Fibroblast of villous mesenchyme (primary cell): ENCODE results near the gene RDH12. TPM values are rescaled to one million over a fixed set of nuclear protein-coding genes. Genes with fewer than 3 reads are reported as not detected.
"Not testable (repeated sequence)": the region's sequence is repeated elsewhere in the genome, so short reads cannot be mapped to it uniquely, and the experiment has no call there.

Source experiments
- DNase-seq: peaks from one replicate; pipeline ENCODE4 v3.0.0-alpha.2; 2010; ENCODE audit warnings: low read depth
- H3K4me3 ChIP-seq: 2 replicates; pipeline ENCODE4 v1.5.1; 2011; ENCODE audit warnings: low read depth, mild to moderate bottlenecking, low read length
- CTCF ChIP-seq: IDR thresholded peaks from 2 replicates; pipeline ENCODE4 v1.5.1; 2012; ENCODE audit warnings: low read depth, mild to moderate bottlenecking, low read length; ENCODE audit not compliant: insufficient read depth
- total RNA-seq: library from RNA; depleted of rRNA; stranded (reverse); fragments of >200 nt; gene quantifications from 2 replicates; pipeline ENCODE4 v1.2.3, GENCODE V29; 2012

Gene RDH12
- total RNA-seq, 1 donor, result not detected

DNA sequence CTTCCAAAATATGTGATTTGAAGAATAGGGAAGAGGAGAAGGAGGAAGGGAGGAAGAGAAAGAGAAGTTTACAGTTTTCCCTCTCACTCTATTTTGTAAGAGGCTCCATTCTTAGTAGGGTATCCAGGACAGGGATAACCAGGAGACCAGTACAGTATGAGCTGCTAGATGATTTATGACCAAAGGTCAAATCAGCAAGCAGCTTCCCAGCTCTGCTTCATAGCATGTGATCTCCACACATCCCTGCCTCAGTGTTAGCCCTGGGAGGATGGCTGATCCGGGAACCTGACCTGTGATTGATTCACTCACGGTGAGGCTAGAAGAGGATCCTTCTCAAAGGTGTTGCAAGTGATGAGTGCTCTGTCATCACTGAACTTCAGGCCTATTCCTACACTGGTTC, 16.6 kb downstream of the RDH12 start:
- no peak for TF ChIP-seq CTCF
- H3K4me3 ChIP-seq, result no peak overlapping the region
- DNase-seq, result peak; percentile 29

DNA sequence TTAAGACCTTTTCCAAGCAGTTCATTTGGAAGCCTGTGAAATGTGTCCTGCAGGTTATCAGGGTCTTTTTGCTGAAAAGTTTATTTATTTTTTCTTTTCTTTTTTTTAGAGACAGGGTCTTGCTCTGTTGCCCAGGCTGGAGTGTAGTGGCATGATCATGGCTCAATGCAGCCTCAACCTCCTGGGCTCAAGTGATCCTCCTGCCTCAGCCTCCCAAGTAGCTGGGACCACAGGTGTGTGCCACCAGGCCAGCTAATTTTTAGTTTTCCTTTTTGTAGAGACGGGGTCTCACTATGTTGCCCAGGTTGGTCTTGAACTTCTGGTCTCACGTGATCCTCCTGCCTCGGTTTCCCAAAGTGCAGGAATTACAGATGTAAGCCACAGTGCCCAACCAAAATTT, 17.7 kb downstream of the RDH12 start:
- H3K4me3 ChIP-seq, result not testable (repeated sequence)

DNA sequence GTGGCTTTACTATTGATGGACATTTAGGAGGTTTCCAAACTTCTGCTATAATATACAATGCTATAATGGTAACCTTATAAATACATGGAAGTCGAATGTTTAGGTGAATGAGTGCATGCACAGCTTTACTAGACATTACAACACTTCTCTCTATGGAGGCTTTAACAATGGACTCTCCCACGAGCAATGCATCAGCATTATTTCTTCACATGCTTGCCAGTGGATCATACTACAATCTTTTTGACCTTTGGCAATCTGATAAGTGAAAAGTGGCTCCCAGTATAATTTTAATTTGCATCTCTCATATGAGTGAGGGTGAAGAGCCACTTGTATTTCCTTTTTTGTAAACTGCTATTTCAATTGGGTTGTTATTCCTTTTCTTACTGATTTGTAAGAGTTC, 18.2 kb downstream of the RDH12 start:
- TF ChIP-seq CTCF, result no peak
- DNase-seq, result no peak
- H3K4me3 ChIP-seq, result no peak overlapping the region

More for the DNA sequence above, 17.7 kb downstream of the RDH12 start:
- not testable (repeated sequence) for DNase-seq

- H3K4me3 ChIP-seq, result no peak overlapping the region
- no peak for TF ChIP-seq CTCF
- DNase-seq, result no peak
Observed at GRCh38 chr14:67721875-67722274, 20.2 kb downstream of the RDH12 start.

DNA sequence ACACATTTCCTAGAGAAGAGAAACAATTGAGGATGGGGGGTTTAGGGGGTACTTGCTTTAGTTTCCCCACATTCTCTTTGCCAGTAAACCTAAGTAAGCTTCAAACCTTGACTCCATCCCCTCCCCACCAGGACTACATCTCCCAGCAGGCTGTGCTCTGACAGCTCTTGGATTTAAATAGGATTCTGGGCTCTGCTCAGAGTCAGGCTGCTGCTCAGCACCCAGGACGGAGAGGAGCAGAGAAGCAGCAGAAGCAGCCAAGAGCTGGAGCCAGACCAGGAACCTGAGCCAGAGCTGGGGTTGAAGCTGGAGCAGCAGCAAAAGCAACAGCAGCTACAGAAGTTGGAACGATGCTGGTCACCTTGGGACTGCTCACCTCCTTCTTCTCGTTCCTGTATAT, 20.6 kb downstream of the RDH12 start:
- no peak for TF ChIP-seq CTCF
- no peak overlapping the region for H3K4me3 ChIP-seq
- peak; percentile 32 for DNase-seq

DNA sequence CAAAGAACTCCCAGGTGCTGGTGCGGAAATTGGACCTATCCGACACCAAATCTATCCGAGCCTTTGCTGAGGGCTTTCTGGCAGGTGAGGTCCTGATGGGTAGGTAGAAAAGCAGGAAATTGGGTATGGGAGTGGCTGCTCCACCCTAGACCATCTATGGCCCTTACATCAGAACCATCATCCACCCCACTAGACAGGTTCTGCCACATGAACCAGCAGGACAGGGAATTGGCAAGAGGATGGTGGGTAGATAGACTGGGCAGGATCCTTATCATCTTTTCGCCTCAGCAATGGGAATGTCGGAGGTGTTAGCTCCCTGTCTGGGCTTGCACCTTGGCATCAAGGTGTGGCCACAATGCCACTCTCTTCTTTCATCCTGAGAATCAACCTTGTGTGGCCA, 23.5 kb downstream of the RDH12 start:
- TF ChIP-seq CTCF, result no peak
- DNase-seq, result no peak
- H3K4me3 ChIP-seq, result no peak overlapping the region

DNA sequence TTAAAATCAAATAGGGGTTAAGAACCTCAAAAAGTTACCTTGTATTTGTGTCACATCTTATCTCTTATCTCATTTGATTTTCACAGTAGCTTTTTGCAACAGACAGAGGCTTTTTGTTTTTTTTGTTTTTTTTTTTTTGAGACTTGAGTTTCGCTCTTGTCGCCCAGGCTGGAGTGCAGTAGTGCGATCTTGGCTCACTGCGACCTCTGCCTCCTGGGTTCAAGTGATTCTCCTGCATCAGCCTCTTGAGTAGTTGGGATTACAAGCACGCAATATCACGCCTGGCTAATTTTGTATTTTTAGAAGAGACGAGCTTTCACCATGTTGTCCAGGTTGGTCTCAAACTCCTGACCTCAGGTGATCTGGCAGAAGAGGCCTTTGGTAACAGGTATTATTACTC, 25.7 kb downstream of the RDH12 start:
- TF ChIP-seq CTCF, result no peak
- no peak overlapping the region for H3K4me3 ChIP-seq
- DNase-seq, result no peak
